Measurements from ENCODE around the gene CAB39. TPM values are rescaled to one million over a fixed set of nuclear protein-coding genes. Genes with fewer than 3 reads are reported as not detected.

CAB39 gene
- total RNA-seq, 4 donors from 2014 or later, result 67.3 to 137 (median 123) TPM

- TF ChIP-seq POLR2A (IDR thresholded peaks at IDR 0.05) (no peak), EP300 (IDR thresholded peaks at IDR 0.05; ENCODE audit: low read depth) (no peak), POLR2AphosphoS5 (IDR thresholded peaks at IDR 0.05) (no peak)
- TF ChIP-seq, protein P1, sequence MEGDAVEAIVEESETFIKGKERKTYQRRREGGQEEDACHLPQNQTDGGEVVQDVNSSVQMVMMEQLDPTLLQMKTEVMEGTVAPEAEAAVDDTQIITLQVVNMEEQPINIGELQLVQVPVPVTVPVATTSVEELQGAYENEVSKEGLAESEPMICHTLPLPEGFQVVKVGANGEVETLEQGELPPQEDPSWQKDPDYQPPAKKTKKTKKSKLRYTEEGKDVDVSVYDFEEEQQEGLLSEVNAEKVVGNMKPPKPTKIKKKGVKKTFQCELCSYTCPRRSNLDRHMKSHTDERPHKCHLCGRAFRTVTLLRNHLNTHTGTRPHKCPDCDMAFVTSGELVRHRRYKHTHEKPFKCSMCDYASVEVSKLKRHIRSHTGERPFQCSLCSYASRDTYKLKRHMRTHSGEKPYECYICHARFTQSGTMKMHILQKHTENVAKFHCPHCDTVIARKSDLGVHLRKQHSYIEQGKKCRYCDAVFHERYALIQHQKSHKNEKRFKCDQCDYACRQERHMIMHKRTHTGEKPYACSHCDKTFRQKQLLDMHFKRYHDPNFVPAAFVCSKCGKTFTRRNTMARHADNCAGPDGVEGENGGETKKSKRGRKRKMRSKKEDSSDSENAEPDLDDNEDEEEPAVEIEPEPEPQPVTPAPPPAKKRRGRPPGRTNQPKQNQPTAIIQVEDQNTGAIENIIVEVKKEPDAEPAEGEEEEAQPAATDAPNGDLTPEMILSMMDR (IDR thresholded peaks at IDR 0.05), result no peak
- 73 to 75% methylated on average over 4 of the region's 4 CpGs for WGBS, 2 donors (ENCODE audit: low coverage in 1 of 2)
- Histone ChIP-seq H3K4me1 (peaks cover 0 to 10% (median 2%) of the 10 kb centered on the region in 4 donors), H3K4me3 (no peak overlapping the region), H3K27ac (no peak overlapping the region), H3K27me3 (no peaks in the 10 kb centered on the region), H3K9me3 (peaks cover 3 to 8% of the 10 kb centered on the region in 2 donors), H3K36me3 (no peaks in the 10 kb centered on the region)
- DNase-seq, result no peak
- in situ Hi-C loops (cut with MboI; ENCODE audit: low pct_ligation_motif_present in 1 of 4, low pct_unique_long_range_greater_than_20kb in 1 of 4, low sequenced_read_pairs in 3 of 4) (no loop called here), intact Hi-C loops (cut with DNase I; ENCODE audit: low total_unique reads) (no loop called here)
These were observed 72.2 kb downstream of the CAB39 start for GRCh38 chr2:230784795-230785194.

DNA sequence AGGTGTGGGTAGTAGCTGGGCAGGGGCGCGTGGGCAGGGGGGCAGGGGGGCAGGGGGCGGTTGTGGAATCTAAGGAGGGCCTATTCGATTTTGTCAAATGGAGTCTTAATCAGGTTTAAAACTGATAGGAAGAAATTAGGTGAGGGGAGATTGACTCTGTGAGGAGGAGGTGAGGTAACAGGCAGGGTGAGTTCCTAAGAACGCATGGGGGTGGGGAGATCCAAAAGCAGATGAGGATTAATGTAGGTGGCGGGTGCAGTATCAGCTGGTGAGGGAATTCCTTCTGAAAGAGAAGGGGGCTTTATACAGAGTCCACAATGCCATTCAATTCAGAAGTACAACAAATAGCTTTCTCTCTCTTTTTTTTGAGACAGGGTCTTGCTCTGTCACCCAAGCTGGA, 72.7 kb downstream of the CAB39 start:
- H3K27me3 ChIP-seq, result no peaks in the 10 kb centered on the region
- WGBS, 2 donors (ENCODE audit: low coverage in 1 of 2), result 97 to 100% methylated on average over 6 of the region's 6 CpGs
- peaks cover 3 to 8% of the 10 kb centered on the region in 2 donors for H3K9me3 ChIP-seq
- no peak overlapping the region for H3K4me3 ChIP-seq
- peaks cover 0 to 10% (median 2%) of the 10 kb centered on the region in 4 donors for H3K4me1 ChIP-seq
- TF ChIP-seq, protein P1 (IDR thresholded peaks at IDR 0.05), result no peak
- TF ChIP-seq POLR2AphosphoS5 (IDR thresholded peaks at IDR 0.05), result no peak
- no peak for TF ChIP-seq EP300 (IDR thresholded peaks at IDR 0.05; ENCODE audit: low read depth)
- no peak for TF ChIP-seq POLR2A (IDR thresholded peaks at IDR 0.05)
- in situ Hi-C loops (cut with MboI; ENCODE audit: low pct_ligation_motif_present in 1 of 4, low pct_unique_long_range_greater_than_20kb in 1 of 4, low sequenced_read_pairs in 3 of 4) (no loop called here), intact Hi-C loops (cut with DNase I; ENCODE audit: low total_unique reads) (no loop called here)
- H3K27ac ChIP-seq, result no peak overlapping the region
- DNase-seq, result no peak
- peaks cover 0 to 4% (median 0%) of the 10 kb centered on the region in 4 donors for H3K36me3 ChIP-seq

DNA sequence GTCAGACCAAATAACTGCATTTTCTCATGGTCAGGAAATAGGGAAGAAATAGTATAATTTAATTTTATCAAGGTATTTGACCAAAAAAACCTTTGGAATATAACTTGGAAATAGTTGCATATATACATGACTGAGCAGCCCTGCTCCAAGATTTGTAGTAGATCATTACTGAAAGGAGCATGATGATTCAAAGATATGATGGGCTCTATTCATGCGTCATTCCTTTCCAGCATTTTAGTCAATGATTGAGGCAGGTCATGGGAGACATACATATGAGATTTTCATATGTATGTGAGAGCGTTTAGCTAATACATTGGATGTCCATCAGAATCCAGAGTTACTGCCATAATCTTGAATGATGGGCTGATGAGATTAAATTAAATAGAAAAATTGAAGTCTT, 74.5 kb downstream of the CAB39 start:
- TF ChIP-seq EP300 (IDR thresholded peaks at IDR 0.05; ENCODE audit: low read depth), result no peak
- TF ChIP-seq POLR2A (IDR thresholded peaks at IDR 0.05), result no peak
- TF ChIP-seq, protein P1 (IDR thresholded peaks at IDR 0.05), result no peak
- no peak for TF ChIP-seq POLR2AphosphoS5 (IDR thresholded peaks at IDR 0.05)
- intact Hi-C loops (cut with DNase I; ENCODE audit: low total_unique reads), result no loop called here

GRCh38 chr2:230788554-230789175, 76.0 kb downstream of the CAB39 start:
- TF ChIP-seq, protein P1 (IDR thresholded peaks at IDR 0.05), result no peak
- TF ChIP-seq POLR2AphosphoS5 (IDR thresholded peaks at IDR 0.05), result no peak
- no peak for TF ChIP-seq EP300 (IDR thresholded peaks at IDR 0.05; ENCODE audit: low read depth)
- TF ChIP-seq POLR2A (IDR thresholded peaks at IDR 0.05), result no peak
- intact Hi-C loops (cut with DNase I; ENCODE audit: low total_unique reads), result no loop called here
- 97 to 100% methylated on average over 3 of the region's 3 CpGs for WGBS, 2 donors (ENCODE audit: low coverage in 1 of 2)
- Histone ChIP-seq H3K9me3 (peaks cover 3 to 8% of the 10 kb centered on the region in 2 donors), H3K27ac (no peak overlapping the region), H3K27me3 (no peaks in the 10 kb centered on the region), H3K4me1 (peaks cover 0 to 17% (median 11%) of the 10 kb centered on the region in 4 donors), H3K4me3 (no peak overlapping the region), H3K36me3 (peaks cover 0 to 6% (median 0%) of the 10 kb centered on the region in 4 donors)
- DNase-seq, result no peak
- in situ Hi-C loops (cut with MboI; ENCODE audit: low pct_ligation_motif_present in 1 of 4, low pct_unique_long_range_greater_than_20kb in 1 of 4, low sequenced_read_pairs in 3 of 4), result no loop called here

More for the DNA sequence above, 74.5 kb downstream of the CAB39 start:
- in situ Hi-C loops (cut with MboI; ENCODE audit: low pct_ligation_motif_present in 1 of 4, low pct_unique_long_range_greater_than_20kb in 1 of 4, low sequenced_read_pairs in 3 of 4), result no loop called here
- no peak overlapping the region for H3K27ac ChIP-seq
- H3K36me3 ChIP-seq, result peaks cover 0 to 6% (median 0%) of the 10 kb centered on the region in 4 donors
- H3K27me3 ChIP-seq, result no peaks in the 10 kb centered on the region
- no peak overlapping the region for H3K4me3 ChIP-seq
- no peak for DNase-seq
- H3K4me1 ChIP-seq, result peaks cover 0 to 12% (median 5%) of the 10 kb centered on the region in 4 donors
- H3K9me3 ChIP-seq, result peaks cover 3 to 8% of the 10 kb centered on the region in 2 donors
- WGBS, 2 donors (ENCODE audit: low coverage in 1 of 2), result 100% methylated on average over 2 of the region's 2 CpGs
